PC-3 (cell line): ENCODE measurements around the gene CDH13. TPM values are rescaled to one million over a fixed set of nuclear protein-coding genes. Genes with fewer than 3 reads are reported as not detected.

Experiments
- ATAC-seq: fragments of 200-7000 bp; cut with Tn5 transposase; 2 replicates; pipeline ENCODE4 v1.9.1; 2020; ENCODE audit warnings: mild to moderate bottlenecking, moderate library complexity
- BruUV-seq: library from RNA; stranded (reverse); fragments of 400-500 nt; replicated peaks from 2 replicates; lab custom pipeline; 2021; lab: Mats Ljungman, UMichigan
- CTCF ChIA-PET: fragments of 300-600 bp; sonication (Branson Sonifier 250); formaldehyde crosslinking; loops from one replicate; lab custom pipeline; 2022; ENCODE audit warnings: antibody characterized with exemption; lab: Charles Lee
- POLR2A ChIA-PET: fragments of 300-600 bp; sonication (Branson Sonifier 250); formaldehyde crosslinking; loops from one replicate; lab custom pipeline; 2022; ENCODE audit warnings: antibody characterized with exemption; ENCODE audit not compliant: unreplicated experiment; lab: Charles Lee
- DNase-seq: peaks from one replicate; pipeline ENCODE4 v3.0.0-alpha.2; 2015
- H2AFZ ChIP-seq: fragments of 300-600 bp; sonication (generic); 2 replicates; pipeline ENCODE4 v1.6.0; 2016; ENCODE audit warnings: antibody characterized with exemption, low read length
- H3F3A ChIP-seq: fragments of 300-600 bp; sonication (generic); one replicate; pipeline ENCODE4 v1.6.0; 2017; ENCODE audit warnings: antibody characterized with exemption, low read length, control low read depth, mild to moderate bottlenecking; ENCODE audit not compliant: unreplicated experiment
- H3K27ac ChIP-seq: fragments of 300-600 bp; sonication (generic); 2 replicates; pipeline ENCODE4 v1.5.1; 2016; ENCODE audit warnings: mild to moderate bottlenecking, low read length
- H3K27me3 ChIP-seq: fragments of 300-600 bp; sonication (generic); 2 replicates; pipeline ENCODE4 v1.6.1; 2016; ENCODE audit warnings: low read length, mixed read lengths
- H3K36me3 ChIP-seq: fragments of 300-600 bp; sonication (generic); 2 replicates; pipeline ENCODE4 v1.6.1; 2016; ENCODE audit warnings: low read depth, mixed run types, low read length, mixed read lengths
- H3K4me1 ChIP-seq: fragments of 300-600 bp; sonication (generic); 2 replicates; pipeline ENCODE4 v1.5.1; 2016; ENCODE audit warnings: low read length; ENCODE audit not compliant: insufficient read depth
- H3K4me2 ChIP-seq: fragments of 300-600 bp; sonication (generic); 2 replicates; pipeline ENCODE4 v1.6.0; 2016; ENCODE audit warnings: low read length
- H3K4me3 ChIP-seq: fragments of 300-600 bp; sonication (generic); 2 replicates; pipeline ENCODE4 v1.5.1; 2016; ENCODE audit warnings: mild to moderate bottlenecking, low read length, mixed read lengths
- H3K79me2 ChIP-seq: fragments of 300-600 bp; sonication (generic); 2 replicates; pipeline ENCODE4 v1.6.1; 2017; ENCODE audit warnings: low read length, mixed read lengths
- H3K9ac ChIP-seq: fragments of 300-600 bp; sonication (generic); 2 replicates; pipeline ENCODE4 v1.6.0; 2016; ENCODE audit warnings: mild to moderate bottlenecking, low read length
- H3K9me2 ChIP-seq: fragments of 300-600 bp; sonication (generic); replicated peaks from 2 replicates; pipeline ENCODE4 v1.6.1; 2016; ENCODE audit warnings: mixed run types, low read length, mixed read lengths
- H3K9me3 ChIP-seq: fragments of 300-600 bp; sonication (generic); 2 replicates; pipeline ENCODE4 v1.6.1; 2016; ENCODE audit warnings: low read length, mixed read lengths
- H4K20me1 ChIP-seq: fragments of 300-600 bp; sonication (generic); 2 replicates; pipeline ENCODE4 v1.6.1; 2016; ENCODE audit warnings: low read length, mixed read lengths
- CTCF ChIP-seq: fragments of 300-600 bp; sonication (generic); conservative IDR thresholded peaks from 2 replicates; pipeline ENCODE4 v1.5.1; 2017; ENCODE audit warnings: antibody characterized with exemption, low read depth, mild to moderate bottlenecking, low read length
- EZH2 ChIP-seq: fragments of 300-600 bp; sonication (generic); IDR thresholded peaks from one replicate; pipeline ENCODE4 v1.6.1; 2017; ENCODE audit warnings: antibody characterized with exemption, mild to moderate bottlenecking, low read length; ENCODE audit not compliant: unreplicated experiment
- EZH2phosphoT487 ChIP-seq: fragments of 300-600 bp; sonication (generic); IDR thresholded peaks from 2 replicates; pipeline ENCODE4 v1.6.1; 2018; ENCODE audit warnings: mild to moderate bottlenecking, antibody characterized with exemption, low read length, borderline replicate concordance
- intact Hi-C: fragments of 100-400 bp; cut with micrococcal nuclease; formaldehyde crosslinking; loops from 2 replicates; pipeline ENCODE4 v1.9.0; 2023
- total RNA-seq: library from RNA; depleted of rRNA; stranded (reverse); fragments of >200 nt; gene quantifications from 2 replicates; pipeline ENCODE4 v1.2.3, GENCODE V29; 2014

Gene CDH13
- total RNA-seq, 1 experiment from 2014 or later, result 0.36 TPM

- intact Hi-C loops, result no loop called here
- no peak for TF ChIP-seq CTCF
- TF ChIP-seq EZH2phosphoT487, result no peak
- no peak for TF ChIP-seq EZH2
These were observed 326.7 kb downstream of the CDH13 start for GRCh38 chr16:82953517-82953916.

GRCh38 chr16:82954224-82954929, 327.6 kb downstream of the CDH13 start:
- no peaks in the 10 kb centered on the region for H3K4me1 ChIP-seq
- no peak overlapping the region for H2AFZ ChIP-seq
- no peaks in the 10 kb centered on the region for H3K9me2 ChIP-seq
- H3K4me2 ChIP-seq, result no peak overlapping the region
- no peak overlapping the region for H3K4me3 ChIP-seq
- H3K36me3 ChIP-seq, result no peaks in the 10 kb centered on the region
- ATAC-seq (no peak), DNase-seq (no peak)
- H4K20me1 ChIP-seq, result no peaks in the 10 kb centered on the region
- intact Hi-C loops, result no loop called here
- no TSS peak for BruUV-seq
- ChIA-PET CTCF (no interaction called here), POLR2A (no interaction called here)
- H3K9me3 ChIP-seq, result no peaks in the 10 kb centered on the region
- no peak overlapping the region for H3K9ac ChIP-seq
- no peak for TF ChIP-seq CTCF
- no peak for TF ChIP-seq EZH2
- no peak for TF ChIP-seq EZH2phosphoT487
- H3K27me3 ChIP-seq, result no peaks in the 10 kb centered on the region
- no peak overlapping the region for H3K27ac ChIP-seq
- no peaks in the 10 kb centered on the region for H3F3A ChIP-seq
- no peaks in the 10 kb centered on the region for H3K79me2 ChIP-seq

More at GRCh38 chr16:82953517-82953916, 326.7 kb downstream of the CDH13 start:
- Histone ChIP-seq H3K27me3 (no peaks in the 10 kb centered on the region), H3F3A (no peaks in the 10 kb centered on the region), H3K4me1 (no peaks in the 10 kb centered on the region), H3K4me3 (no peak overlapping the region), H3K9me3 (no peaks in the 10 kb centered on the region), H3K27ac (no peak overlapping the region), H2AFZ (no peak overlapping the region), H3K4me2 (no peak overlapping the region), H3K9ac (no peak overlapping the region), H3K79me2 (no peaks in the 10 kb centered on the region), H3K36me3 (no peaks in the 10 kb centered on the region), H3K9me2 (no peaks in the 10 kb centered on the region), H4K20me1 (no peaks in the 10 kb centered on the region)
- ChIA-PET CTCF (no interaction called here), POLR2A (no interaction called here)
- DNase-seq, result no peak
- ATAC-seq, result no peak
- BruUV-seq, result no TSS peak

- Histone ChIP-seq H2AFZ (no peak overlapping the region), H3K79me2 (no peaks in the 10 kb centered on the region), H3K4me2 (no peak overlapping the region), H3K27me3 (no peaks in the 10 kb centered on the region), H4K20me1 (no peaks in the 10 kb centered on the region), H3K4me3 (no peak overlapping the region), H3K9me2 (no peaks in the 10 kb centered on the region), H3K9me3 (no peaks in the 10 kb centered on the region), H3K27ac (no peak overlapping the region), H3F3A (no peaks in the 10 kb centered on the region), H3K9ac (no peak overlapping the region), H3K36me3 (no peaks in the 10 kb centered on the region), H3K4me1 (no peaks in the 10 kb centered on the region)
- ChIA-PET POLR2A (no interaction called here), CTCF (no interaction called here)
- DNase-seq (no peak), ATAC-seq (no peak)
- no TSS peak for BruUV-seq
- TF ChIP-seq EZH2 (no peak), CTCF (no peak), EZH2phosphoT487 (no peak)
- intact Hi-C loops, result no loop called here
These were observed 329.1 kb downstream of the CDH13 start for GRCh38 chr16:82955741-82956348.
